C4-2B (cell line): ENCODE measurements around the gene NINL.

Experiments used
- CTCF ChIP-seq: fragments of 450-650 bp; conservative IDR thresholded peaks from 2 replicates; pipeline ENCODE4 v1.5.1; 2017; ENCODE audit warnings: mild to moderate bottlenecking
- ZFX ChIP-seq: fragments of 450-650 bp; IDR thresholded peaks from 2 replicates; pipeline ENCODE4 v1.6.1; 2017

- TF ChIP-seq CTCF (no peak), ZFX (no peak)
Measured at GRCh38 chr20:25601659-25602058, 16.3 kb upstream of the NINL start.
